SK-N-SH (cell line): ENCODE data around the gene PSMC3IP. TPM values are rescaled to one million over a fixed set of nuclear protein-coding genes. Genes with fewer than 3 reads are reported as not detected.

ENCODE experiments used
- CTCF ChIA-PET: fragments of 300-600, 350-600 bp; formaldehyde crosslinking; extraction: SDS; loops from one replicate; lab custom pipeline; 2021; lab: Yijun Ruan, JAX
- POLR2A ChIA-PET: fragments of 350-600 bp; sonication (Branson Sonifier 250); formaldehyde crosslinking; extraction: SDS; loops from one replicate; lab custom pipeline; 2020; ENCODE audit warnings: antibody characterized with exemption, inconsistent platforms; lab: Yijun Ruan, JAX
- DNase-seq: peaks from one replicate; pipeline ENCODE4 v3.0.0; 2012
- H2AFZ ChIP-seq: fragments of 200-600 bp; sonication (generic); 2 replicates; pipeline ENCODE4 v1.8.1; 2016; ENCODE audit warnings: antibody characterized with exemption, mild to moderate bottlenecking, low read depth
- H3F3A ChIP-seq: fragments of 200-600 bp; sonication (generic); replicated peaks from 2 replicates; pipeline ENCODE3; 2016; ENCODE audit warnings: antibody characterized with exemption, mild to moderate bottlenecking; ENCODE audit not compliant: insufficient read depth
- H3K27ac ChIP-seq, 2 experiments: fragments of 200-500 bp in 1 of 2; fragments of 200-600 bp in 1 of 2; sonication (Bioruptor generic) in 1 of 2; sonication (generic), shearing (Covaris generic) in 1 of 2; 2 replicates each; pipeline versions ENCODE4 v1.5.1 to v1.6.1; 2014 to 2016; ENCODE audit warnings: low read depth in 2 of 2, inconsistent platforms in 1 of 2, low read length in 1 of 2, mild to moderate bottlenecking in 1 of 2, mixed read lengths in 1 of 2
- H3K27me3 ChIP-seq: fragments of 200-600 bp; sonication (generic), shearing (Covaris generic); 2 replicates; pipeline ENCODE4 v1.6.1; 2016; ENCODE audit warnings: mixed run types; ENCODE audit not compliant: insufficient read depth
- H3K36me3 ChIP-seq, 2 experiments: fragments of 200-500 bp in 1 of 2; fragments of 200-600 bp in 1 of 2; sonication (Bioruptor generic) in 1 of 2; sonication (generic) in 1 of 2; replicated peaks in 1 of 2; 2 replicates each; pipeline versions ENCODE3 to v1.5.1; 2014 to 2016; ENCODE audit warnings: low read length in 1 of 2, mild to moderate bottlenecking in 1 of 2; ENCODE audit not compliant: insufficient read depth in 2 of 2, control insufficient read depth in 1 of 2
- H3K4me1 ChIP-seq, 2 experiments: fragments of 200-500 bp in 1 of 2; fragments of 200-600 bp in 1 of 2; sonication (Bioruptor generic) in 1 of 2; sonication (generic), shearing (Covaris generic) in 1 of 2; 2 replicates each; pipeline versions ENCODE4 v1.5.1 to v1.6.1; 2014 to 2016; ENCODE audit warnings: low read depth in 1 of 2, low read length in 1 of 2, mixed run types in 1 of 2; ENCODE audit not compliant: insufficient read depth in 2 of 2, control insufficient read depth in 1 of 2
- H3K4me2 ChIP-seq: fragments of 200-600 bp; sonication (generic), shearing (Covaris generic); 2 replicates; pipeline ENCODE4 v1.6.1; 2017; ENCODE audit warnings: mixed run types
- H3K4me3 ChIP-seq, 2 experiments: fragments of 200-500 bp in 1 of 2; fragments of 200-600 bp in 1 of 2; sonication (Bioruptor generic) in 1 of 2; sonication (generic), shearing (Covaris generic) in 1 of 2; 2 replicates each; pipeline versions ENCODE4 v1.5.1 to v1.8.1; 2014 to 2016; ENCODE audit warnings: low read depth in 2 of 2, inconsistent platforms in 1 of 2, low read length in 1 of 2, mild to moderate bottlenecking in 1 of 2, mixed read lengths in 1 of 2, moderate library complexity in 1 of 2
- H3K79me2 ChIP-seq: fragments of 200-600 bp; sonication (generic); 2 replicates; pipeline ENCODE4 v1.8.1; 2017; ENCODE audit warnings: mild to moderate bottlenecking; ENCODE audit not compliant: insufficient read depth
- H3K9ac ChIP-seq: fragments of 200-600 bp; sonication (generic); 2 replicates; pipeline ENCODE4 v1.6.1; 2017; ENCODE audit warnings: mixed run types
- H3K9me2 ChIP-seq: fragments of 200-600 bp; sonication (generic); 2 replicates; pipeline ENCODE4 v1.6.1; 2017; ENCODE audit warnings: mixed run types
- H3K9me3 ChIP-seq: fragments of 200-600 bp; sonication (generic); 2 replicates; pipeline ENCODE4 v1.6.1; 2017; ENCODE audit warnings: mixed run types, mild to moderate bottlenecking, moderate library complexity
- H4K20me1 ChIP-seq: fragments of 200-600 bp; sonication (generic); 2 replicates; pipeline ENCODE4 v1.6.1; 2017; ENCODE audit warnings: mild to moderate bottlenecking, mixed run types; ENCODE audit not compliant: insufficient read depth
- CHD2 ChIP-seq: fragments of 150-350 bp; IDR thresholded peaks from 2 replicates; pipeline ENCODE4 v1.6.1; 2018; ENCODE audit warnings: low read length; ENCODE audit not compliant: partially characterized antibody
- FOXJ3 ChIP-seq: sonication (generic); formaldehyde crosslinking; IDR thresholded peaks from 2 replicates; pipeline ENCODE4 v1.5.1; 2020; ENCODE audit warnings: mild to moderate bottlenecking, missing genetic modification reagents
- MEF2A ChIP-seq: IDR thresholded peaks from 2 replicates; pipeline ENCODE4 v1.4.0; 2012; ENCODE audit warnings: low read depth, borderline replicate concordance
- MXI1 ChIP-seq: IDR thresholded peaks from 2 replicates; pipeline ENCODE4 v1.6.1; 2012; ENCODE audit warnings: mild to moderate bottlenecking, low read depth, low read length, improper control_type of control experiment
- RCOR1 ChIP-seq: fragments of 150-350 bp; IDR thresholded peaks from 2 replicates; pipeline ENCODE4 v1.6.1; 2017; ENCODE audit warnings: antibody characterized with exemption, low read length
- SIN3A ChIP-seq: IDR thresholded peaks from 2 replicates; pipeline ENCODE4 v1.6.1; 2012; ENCODE audit warnings: low read depth, mild to moderate bottlenecking, low read length, moderate library complexity, borderline replicate concordance
- WGBS: methylation state at CpG from one replicate; pipeline ENCODE4 v1.1.6; 2017; ENCODE audit warnings: low lambda C conversion rate; 5-methylcytosine and 5-hydroxymethylcytosine counted together
- polyA plus RNA-seq, 3 experiments: library from polyadenylated mRNA; depleted of rRNA; stranded (reverse); fragments of >200 nt; gene quantifications; 2 replicates each; pipeline ENCODE4 v1.2.3, GENCODE V29; 2012
- TF ChIP-seq, protein P1 (sequence below): IDR thresholded peaks from 2 replicates; pipeline ENCODE4 v1.6.1; 2012; ENCODE audit warnings: mild to moderate bottlenecking, low read depth, low read length, moderate library complexity
- TF ChIP-seq, protein P2 (sequence below): fragments of 150-350 bp; IDR thresholded peaks from 2 replicates; pipeline ENCODE4 v1.6.1; 2017; ENCODE audit warnings: antibody characterized with exemption, low read length, low read depth, borderline replicate concordance
- TF ChIP-seq, protein P3 (sequence below): IDR thresholded peaks from 2 replicates; pipeline ENCODE4 v1.4.0; 2012; ENCODE audit warnings: low read depth, borderline replicate concordance
- TF ChIP-seq, protein P4 (sequence below): IDR thresholded peaks from 2 replicates; pipeline ENCODE4 v1.4.0; 2012; ENCODE audit warnings: low read depth, borderline replicate concordance

Gene PSMC3IP
- polyA plus RNA-seq, 1 of the 3 experiments (the other 2 are of a cell fraction): 17.3 TPM

DNA sequence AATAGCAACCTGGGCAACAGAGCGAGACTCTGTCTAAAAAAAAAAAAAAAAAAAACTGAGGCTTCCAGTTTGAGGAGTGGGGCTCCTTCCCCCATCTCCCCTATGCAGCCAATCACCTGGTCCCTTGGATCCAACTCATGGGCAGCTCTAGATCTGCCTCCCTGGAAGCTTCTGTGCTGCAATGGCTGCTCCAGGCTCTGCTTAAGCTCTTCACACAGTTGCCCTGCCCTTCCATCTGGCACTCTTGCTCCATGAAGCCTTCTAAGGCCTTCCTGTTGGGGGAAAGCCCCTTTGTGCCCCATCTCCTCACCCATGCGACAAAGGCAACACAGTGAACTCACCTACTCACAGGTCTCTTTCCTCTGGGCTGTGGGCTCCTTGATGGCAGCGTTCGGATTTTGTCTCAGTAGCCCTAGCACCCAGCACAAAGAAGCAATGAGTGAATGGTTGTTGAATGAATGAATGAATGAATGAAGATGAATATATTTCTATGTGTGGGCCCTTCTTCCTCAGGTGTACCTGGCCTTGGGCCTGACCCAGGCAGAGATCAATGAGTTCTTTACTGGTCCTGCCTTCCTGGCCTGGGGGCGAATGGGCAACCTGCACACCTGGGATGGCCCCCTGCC lies 39.6 kb downstream of the PSMC3IP start:
- ChIA-PET POLR2A (interaction anchor here (1.6 to 3.6 kb wide), 2 partner anchors 9 to 16 kb away, joined by 3 to 17 read pairs; no protein-coding TSS in a partner anchor), CTCF (interaction anchor here (1.5 kb wide), 1 partner anchor 132 kb away, joined by 4 read pairs; no protein-coding TSS in a partner anchor)
- no peak for DNase-seq
- peak overlapping the region; percentile 100; the same call in 1 of the 2 replicates for H3K4me2 ChIP-seq
- no peaks in the 10 kb centered on the region for H3K27me3 ChIP-seq
- H3K79me2 ChIP-seq: peaks cover 22% of the 10 kb centered on the region
- no peaks in the 10 kb centered on the region for H3K9me3 ChIP-seq
- WGBS: 100% methylated on average over 5 of the region's 5 CpGs
- H3K4me1 ChIP-seq: peaks cover 4 to 16% of the 10 kb centered on the region in 2 experiments; a peak in 3 of 4 replicates
- no peaks in the 10 kb centered on the region for H3K9me2 ChIP-seq
- no peak for TF ChIP-seq RCOR1
- TF ChIP-seq MEF2A: no peak
- TF ChIP-seq, protein P1, sequence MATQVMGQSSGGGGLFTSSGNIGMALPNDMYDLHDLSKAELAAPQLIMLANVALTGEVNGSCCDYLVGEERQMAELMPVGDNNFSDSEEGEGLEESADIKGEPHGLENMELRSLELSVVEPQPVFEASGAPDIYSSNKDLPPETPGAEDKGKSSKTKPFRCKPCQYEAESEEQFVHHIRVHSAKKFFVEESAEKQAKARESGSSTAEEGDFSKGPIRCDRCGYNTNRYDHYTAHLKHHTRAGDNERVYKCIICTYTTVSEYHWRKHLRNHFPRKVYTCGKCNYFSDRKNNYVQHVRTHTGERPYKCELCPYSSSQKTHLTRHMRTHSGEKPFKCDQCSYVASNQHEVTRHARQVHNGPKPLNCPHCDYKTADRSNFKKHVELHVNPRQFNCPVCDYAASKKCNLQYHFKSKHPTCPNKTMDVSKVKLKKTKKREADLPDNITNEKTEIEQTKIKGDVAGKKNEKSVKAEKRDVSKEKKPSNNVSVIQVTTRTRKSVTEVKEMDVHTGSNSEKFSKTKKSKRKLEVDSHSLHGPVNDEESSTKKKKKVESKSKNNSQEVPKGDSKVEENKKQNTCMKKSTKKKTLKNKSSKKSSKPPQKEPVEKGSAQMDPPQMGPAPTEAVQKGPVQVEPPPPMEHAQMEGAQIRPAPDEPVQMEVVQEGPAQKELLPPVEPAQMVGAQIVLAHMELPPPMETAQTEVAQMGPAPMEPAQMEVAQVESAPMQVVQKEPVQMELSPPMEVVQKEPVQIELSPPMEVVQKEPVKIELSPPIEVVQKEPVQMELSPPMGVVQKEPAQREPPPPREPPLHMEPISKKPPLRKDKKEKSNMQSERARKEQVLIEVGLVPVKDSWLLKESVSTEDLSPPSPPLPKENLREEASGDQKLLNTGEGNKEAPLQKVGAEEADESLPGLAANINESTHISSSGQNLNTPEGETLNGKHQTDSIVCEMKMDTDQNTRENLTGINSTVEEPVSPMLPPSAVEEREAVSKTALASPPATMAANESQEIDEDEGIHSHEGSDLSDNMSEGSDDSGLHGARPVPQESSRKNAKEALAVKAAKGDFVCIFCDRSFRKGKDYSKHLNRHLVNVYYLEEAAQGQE: no peak
- no peak for TF ChIP-seq MXI1
- TF ChIP-seq, protein P2, sequence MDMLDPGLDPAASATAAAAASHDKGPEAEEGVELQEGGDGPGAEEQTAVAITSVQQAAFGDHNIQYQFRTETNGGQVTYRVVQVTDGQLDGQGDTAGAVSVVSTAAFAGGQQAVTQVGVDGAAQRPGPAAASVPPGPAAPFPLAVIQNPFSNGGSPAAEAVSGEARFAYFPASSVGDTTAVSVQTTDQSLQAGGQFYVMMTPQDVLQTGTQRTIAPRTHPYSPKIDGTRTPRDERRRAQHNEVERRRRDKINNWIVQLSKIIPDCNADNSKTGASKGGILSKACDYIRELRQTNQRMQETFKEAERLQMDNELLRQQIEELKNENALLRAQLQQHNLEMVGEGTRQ: no peak
- TF ChIP-seq CHD2: no peak
- TF ChIP-seq, protein P3, sequence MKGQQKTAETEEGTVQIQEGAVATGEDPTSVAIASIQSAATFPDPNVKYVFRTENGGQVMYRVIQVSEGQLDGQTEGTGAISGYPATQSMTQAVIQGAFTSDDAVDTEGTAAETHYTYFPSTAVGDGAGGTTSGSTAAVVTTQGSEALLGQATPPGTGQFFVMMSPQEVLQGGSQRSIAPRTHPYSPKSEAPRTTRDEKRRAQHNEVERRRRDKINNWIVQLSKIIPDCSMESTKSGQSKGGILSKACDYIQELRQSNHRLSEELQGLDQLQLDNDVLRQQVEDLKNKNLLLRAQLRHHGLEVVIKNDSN: no peak
- TF ChIP-seq FOXJ3 (CRISPR knock-in tag): no peak
- no peak for TF ChIP-seq SIN3A
- TF ChIP-seq, protein P4, sequence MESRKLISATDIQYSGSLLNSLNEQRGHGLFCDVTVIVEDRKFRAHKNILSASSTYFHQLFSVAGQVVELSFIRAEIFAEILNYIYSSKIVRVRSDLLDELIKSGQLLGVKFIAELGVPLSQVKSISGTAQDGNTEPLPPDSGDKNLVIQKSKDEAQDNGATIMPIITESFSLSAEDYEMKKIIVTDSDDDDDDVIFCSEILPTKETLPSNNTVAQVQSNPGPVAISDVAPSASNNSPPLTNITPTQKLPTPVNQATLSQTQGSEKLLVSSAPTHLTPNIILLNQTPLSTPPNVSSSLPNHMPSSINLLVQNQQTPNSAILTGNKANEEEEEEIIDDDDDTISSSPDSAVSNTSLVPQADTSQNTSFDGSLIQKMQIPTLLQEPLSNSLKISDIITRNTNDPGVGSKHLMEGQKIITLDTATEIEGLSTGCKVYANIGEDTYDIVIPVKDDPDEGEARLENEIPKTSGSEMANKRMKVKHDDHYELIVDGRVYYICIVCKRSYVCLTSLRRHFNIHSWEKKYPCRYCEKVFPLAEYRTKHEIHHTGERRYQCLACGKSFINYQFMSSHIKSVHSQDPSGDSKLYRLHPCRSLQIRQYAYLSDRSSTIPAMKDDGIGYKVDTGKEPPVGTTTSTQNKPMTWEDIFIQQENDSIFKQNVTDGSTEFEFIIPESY: no peak
- H3K4me3 ChIP-seq: no peak overlapping the region
- 0 out of 2 replicates have a peak, but pooled peaks cover 4% of the 10 kb centered on the region for H4K20me1 ChIP-seq
- H3K36me3 ChIP-seq: peaks cover 12 to 14% of the 10 kb centered on the region in 2 experiments
- H3F3A ChIP-seq: peaks cover 19% of the 10 kb centered on the region
- no peak overlapping the region for H3K9ac ChIP-seq
- no peak overlapping the region for H3K27ac ChIP-seq
- no peak overlapping the region for H2AFZ ChIP-seq
